Activated naive CD4-positive, alpha-beta T cell treated with anti-CD3 and anti-CD28 coated beads, Interleukin-2, amount 50 U/mL, for 24 hours (primary cell): ENCODE measurements around the gene ACER3.

ENCODE experiments used
- H3K27ac Mint-ChIP-seq: one replicate; pipeline ENCODE4 v1.8.0; 2021; ENCODE audit warnings: mild to moderate bottlenecking, mixed read lengths
- H3K27me3 Mint-ChIP-seq: one replicate; pipeline ENCODE4 v1.8.0; 2021; ENCODE audit warnings: mixed read lengths
- H3K36me3 Mint-ChIP-seq: one replicate; pipeline ENCODE4 v1.8.0; 2021; ENCODE audit warnings: mixed read lengths
- H3K4me1 Mint-ChIP-seq: one replicate; pipeline ENCODE4 v1.8.0; 2021; ENCODE audit warnings: mixed read lengths
- H3K4me3 Mint-ChIP-seq: one replicate; pipeline ENCODE4 v1.8.0; 2021; ENCODE audit warnings: mild to moderate bottlenecking, mixed read lengths
- H3K9me3 Mint-ChIP-seq: one replicate; pipeline ENCODE4 v1.8.0; 2021; ENCODE audit warnings: mixed read lengths

The ACER3 gene

GRCh38 chr11:76831686-76832310 lies 28.9 kb upstream of the ACER3 start:
- H3K9me3 Mint-ChIP-seq: no peaks in the 10 kb centered on the region
- no peaks in the 10 kb centered on the region for H3K36me3 Mint-ChIP-seq
- no peak overlapping the region for H3K27ac Mint-ChIP-seq
- no peak overlapping the region for H3K4me3 Mint-ChIP-seq
- H3K4me1 Mint-ChIP-seq: no peaks in the 10 kb centered on the region
- peaks cover 4% of the 10 kb centered on the region for H3K27me3 Mint-ChIP-seq

- H3K9me3 Mint-ChIP-seq: no peaks in the 10 kb centered on the region
- H3K4me3 Mint-ChIP-seq: no peak overlapping the region
- H3K4me1 Mint-ChIP-seq: no peaks in the 10 kb centered on the region
- no peaks in the 10 kb centered on the region for H3K36me3 Mint-ChIP-seq
- no peak overlapping the region for H3K27ac Mint-ChIP-seq
- peaks cover 4% of the 10 kb centered on the region for H3K27me3 Mint-ChIP-seq
Measured at GRCh38 chr11:76832361-76832760, 28.4 kb upstream of the ACER3 start.

GRCh38 chr11:76834151-76834550 lies 26.6 kb upstream of the ACER3 start:
- H3K4me1 Mint-ChIP-seq: no peaks in the 10 kb centered on the region
- H3K27me3 Mint-ChIP-seq: peaks cover 5% of the 10 kb centered on the region
- H3K27ac Mint-ChIP-seq: no peak overlapping the region
- H3K4me3 Mint-ChIP-seq: no peak overlapping the region
- H3K9me3 Mint-ChIP-seq: no peaks in the 10 kb centered on the region
- H3K36me3 Mint-ChIP-seq: no peaks in the 10 kb centered on the region

- H3K27me3 Mint-ChIP-seq: peaks cover 8% of the 10 kb centered on the region
- no peak overlapping the region for H3K4me3 Mint-ChIP-seq
- H3K9me3 Mint-ChIP-seq: no peaks in the 10 kb centered on the region
- H3K36me3 Mint-ChIP-seq: no peaks in the 10 kb centered on the region
- H3K4me1 Mint-ChIP-seq: no peaks in the 10 kb centered on the region
- no peak overlapping the region for H3K27ac Mint-ChIP-seq
Measured at GRCh38 chr11:76835036-76835435, 25.7 kb upstream of the ACER3 start.

- Mint-ChIP-seq H3K27ac (no peak overlapping the region), H3K36me3 (no peaks in the 10 kb centered on the region), H3K4me1 (no peaks in the 10 kb centered on the region), H3K4me3 (no peak overlapping the region), H3K27me3 (peaks cover 7% of the 10 kb centered on the region), H3K9me3 (no peaks in the 10 kb centered on the region)
Measured at GRCh38 chr11:76835928-76836612, 24.6 kb upstream of the ACER3 start.

GRCh38 chr11:76836613-76837291 lies 24.0 kb upstream of the ACER3 start:
- Mint-ChIP-seq H3K4me3 (no peak overlapping the region), H3K27me3 (peaks cover 5% of the 10 kb centered on the region), H3K27ac (no peak overlapping the region), H3K36me3 (no peaks in the 10 kb centered on the region), H3K4me1 (no peaks in the 10 kb centered on the region), H3K9me3 (no peaks in the 10 kb centered on the region)

GRCh38 chr11:76837696-76838677 lies 22.7 kb upstream of the ACER3 start:
- Mint-ChIP-seq H3K4me3 (no peak overlapping the region), H3K4me1 (no peaks in the 10 kb centered on the region), H3K9me3 (no peaks in the 10 kb centered on the region), H3K27me3 (peaks cover 8% of the 10 kb centered on the region), H3K36me3 (no peaks in the 10 kb centered on the region), H3K27ac (no peak overlapping the region)

GRCh38 chr11:76838678-76839068 lies 22.0 kb upstream of the ACER3 start:
- Mint-ChIP-seq H3K4me3 (no peak overlapping the region), H3K36me3 (no peaks in the 10 kb centered on the region), H3K9me3 (no peaks in the 10 kb centered on the region), H3K27me3 (peaks cover 13% of the 10 kb centered on the region), H3K4me1 (no peaks in the 10 kb centered on the region), H3K27ac (no peak overlapping the region)

GRCh38 chr11:76839311-76839710 lies 21.4 kb upstream of the ACER3 start:
- Mint-ChIP-seq H3K27ac (no peak overlapping the region), H3K9me3 (no peaks in the 10 kb centered on the region), H3K4me3 (no peak overlapping the region), H3K4me1 (no peaks in the 10 kb centered on the region), H3K36me3 (no peaks in the 10 kb centered on the region), H3K27me3 (peaks cover 13% of the 10 kb centered on the region)

GRCh38 chr11:76841923-76842452 lies 18.7 kb upstream of the ACER3 start:
- Mint-ChIP-seq H3K4me1 (no peaks in the 10 kb centered on the region), H3K27ac (no peak overlapping the region), H3K27me3 (peaks cover 15% of the 10 kb centered on the region), H3K9me3 (no peaks in the 10 kb centered on the region), H3K36me3 (no peaks in the 10 kb centered on the region), H3K4me3 (no peak overlapping the region)

GRCh38 chr11:76843907-76844306 lies 16.8 kb upstream of the ACER3 start:
- Mint-ChIP-seq H3K36me3 (no peaks in the 10 kb centered on the region), H3K9me3 (no peaks in the 10 kb centered on the region), H3K27ac (no peak overlapping the region), H3K4me1 (no peaks in the 10 kb centered on the region), H3K4me3 (no peak overlapping the region), H3K27me3 (peaks cover 17% of the 10 kb centered on the region)

- H3K9me3 Mint-ChIP-seq: no peaks in the 10 kb centered on the region
- H3K4me3 Mint-ChIP-seq: no peak overlapping the region
- H3K27ac Mint-ChIP-seq: no peak overlapping the region
- H3K4me1 Mint-ChIP-seq: no peaks in the 10 kb centered on the region
- no peaks in the 10 kb centered on the region for H3K36me3 Mint-ChIP-seq
- H3K27me3 Mint-ChIP-seq: peaks cover 15% of the 10 kb centered on the region
Measured at GRCh38 chr11:76844511-76844910, 16.2 kb upstream of the ACER3 start.

GRCh38 chr11:76845069-76845468 lies 15.6 kb upstream of the ACER3 start:
- Mint-ChIP-seq H3K27me3 (peaks cover 16% of the 10 kb centered on the region), H3K4me3 (no peak overlapping the region), H3K36me3 (no peaks in the 10 kb centered on the region), H3K4me1 (no peaks in the 10 kb centered on the region), H3K9me3 (no peaks in the 10 kb centered on the region), H3K27ac (no peak overlapping the region)

GRCh38 chr11:76846441-76846840 lies 14.3 kb upstream of the ACER3 start:
- peaks cover 16% of the 10 kb centered on the region for H3K27me3 Mint-ChIP-seq
- no peaks in the 10 kb centered on the region for H3K36me3 Mint-ChIP-seq
- no peak overlapping the region for H3K4me3 Mint-ChIP-seq
- H3K4me1 Mint-ChIP-seq: no peaks in the 10 kb centered on the region
- no peak overlapping the region for H3K27ac Mint-ChIP-seq
- H3K9me3 Mint-ChIP-seq: no peaks in the 10 kb centered on the region

- H3K4me1 Mint-ChIP-seq: no peaks in the 10 kb centered on the region
- H3K4me3 Mint-ChIP-seq: no peak overlapping the region
- no peaks in the 10 kb centered on the region for H3K9me3 Mint-ChIP-seq
- H3K27me3 Mint-ChIP-seq: peaks cover 7% of the 10 kb centered on the region
- no peaks in the 10 kb centered on the region for H3K36me3 Mint-ChIP-seq
- no peak overlapping the region for H3K27ac Mint-ChIP-seq
Measured at GRCh38 chr11:76849376-76849775, 11.3 kb upstream of the ACER3 start.
